Measurements from ENCODE around the gene SIRT3.

Gene SIRT3

GRCh38 chr11:235997-236773 lies at the start of gene SIRT3:
Gene SIRT3, minus strand, starts transcription at chr11:236342. Its CDS starts 14 bp downstream, at chr11:236328.
- DNase-seq = peak; percentile 86

- DNase-seq = no peak
These were observed 49.7 kb upstream of the SIRT3 start for GRCh38 chr11:285894-286220.

- no peak for DNase-seq
These were observed 49.1 kb upstream of the SIRT3 start for GRCh38 chr11:285021-285893.

- DNase-seq = no peak
These were observed 48.2 kb upstream of the SIRT3 start for GRCh38 chr11:284105-285020.

- no peak for DNase-seq
These were observed 47.4 kb upstream of the SIRT3 start for GRCh38 chr11:283405-284104.

- DNase-seq = peak; percentile 2
These were observed 46.7 kb upstream of the SIRT3 start for GRCh38 chr11:282630-283360.

GRCh38 chr11:282171-282570 lies 46.0 kb upstream of the SIRT3 start:
- DNase-seq = no peak

GRCh38 chr11:281486-282161 lies 45.5 kb upstream of the SIRT3 start:
- DNase-seq = no peak

GRCh38 chr11:280706-281485 lies 44.8 kb upstream of the SIRT3 start:
- peak; percentile 62 for DNase-seq

GRCh38 chr11:279966-280705 lies 44.0 kb upstream of the SIRT3 start:
- DNase-seq = peak; percentile 65

GRCh38 chr11:279040-279965 lies 43.2 kb upstream of the SIRT3 start:
- peak; percentile 49 for DNase-seq

- DNase-seq = no peak
These were observed 42.1 kb upstream of the SIRT3 start, which contains the start of gene NLRP6 for GRCh38 chr11:278001-278951. Gene NLRP6, plus strand, starts transcription at chr11:278407. Its CDS starts 163 bp downstream, at chr11:278570.

GRCh38 chr11:276219-276618 lies 40.1 kb upstream of the SIRT3 start:
- DNase-seq = no peak

GRCh38 chr11:272931-273198 lies 36.7 kb upstream of the SIRT3 start:
- DNase-seq = no peak

GRCh38 chr11:272195-272930 lies 36.2 kb upstream of the SIRT3 start:
- DNase-seq = no peak

- DNase-seq = no peak
These were observed 35.2 kb upstream of the SIRT3 start for GRCh38 chr11:271319-271715.

Measured in CD4-positive, alpha-beta T cell treated with Interleukin-6 for 4 hours (primary cell).